Measurements from ENCODE around the gene TEDC1. TPM values are rescaled to one million over a fixed set of nuclear protein-coding genes. Genes with fewer than 3 reads are reported as not detected.
A peak's percentile ranks its signal among the peaks of the same experiment; 100 is the strongest.

The TEDC1 gene
- total RNA-seq, 4 donors from 2014 or later, result 0.97 to 4.2 (median 2.2) TPM

DNA sequence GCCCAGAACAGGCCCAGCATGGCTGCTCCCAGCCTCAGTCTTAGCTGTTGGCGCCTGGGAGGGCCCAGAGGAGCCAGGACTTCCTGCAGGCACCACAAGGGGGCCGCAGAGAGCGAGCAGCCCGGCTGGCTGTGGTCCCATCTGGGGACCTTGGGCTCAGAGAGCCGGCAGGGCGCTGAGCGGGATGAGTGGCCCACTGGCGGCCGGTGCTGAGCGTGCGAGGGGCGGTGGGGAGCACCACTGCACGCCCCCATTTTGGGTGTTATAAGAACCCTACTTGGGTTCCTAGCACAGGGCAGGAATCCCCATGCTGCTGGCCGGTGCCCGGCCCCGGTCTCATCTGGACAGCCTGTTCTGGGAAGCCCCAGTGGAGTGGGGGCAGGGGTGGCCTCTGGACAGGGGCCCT, 42.3 kb upstream of the TEDC1 start:
- Histone ChIP-seq H3K27me3 (no peaks in the 10 kb centered on the region), H3K27ac (no peak overlapping the region), H3K36me3 (peaks cover 0 to 15% of the 10 kb centered on the region in 2 donors), H3K4me3 (no peak overlapping the region), H3K4me1 (peaks cover 2 to 9% of the 10 kb centered on the region in 2 donors), H3K9me3 (no peaks in the 10 kb centered on the region)
- peak; percentile 89 to 90 for ATAC-seq
- in situ Hi-C loops (cut with MboI; ENCODE audit: low sequenced_read_pairs in 4 of 4), result no loop called here
- DNase-seq, result peak; percentile 41 to 58
- intact Hi-C loops (cut with DNase I; ENCODE audit: low total_unique reads), result loop anchor here (1.0 to 2.0 kb wide), 3 partner anchors 43 to 80 kb away; partner anchors contain the start of gene TEDC1
- no peak for TF ChIP-seq POLR2A (IDR thresholded peaks at IDR 0.05)
- TF ChIP-seq, protein P1, sequence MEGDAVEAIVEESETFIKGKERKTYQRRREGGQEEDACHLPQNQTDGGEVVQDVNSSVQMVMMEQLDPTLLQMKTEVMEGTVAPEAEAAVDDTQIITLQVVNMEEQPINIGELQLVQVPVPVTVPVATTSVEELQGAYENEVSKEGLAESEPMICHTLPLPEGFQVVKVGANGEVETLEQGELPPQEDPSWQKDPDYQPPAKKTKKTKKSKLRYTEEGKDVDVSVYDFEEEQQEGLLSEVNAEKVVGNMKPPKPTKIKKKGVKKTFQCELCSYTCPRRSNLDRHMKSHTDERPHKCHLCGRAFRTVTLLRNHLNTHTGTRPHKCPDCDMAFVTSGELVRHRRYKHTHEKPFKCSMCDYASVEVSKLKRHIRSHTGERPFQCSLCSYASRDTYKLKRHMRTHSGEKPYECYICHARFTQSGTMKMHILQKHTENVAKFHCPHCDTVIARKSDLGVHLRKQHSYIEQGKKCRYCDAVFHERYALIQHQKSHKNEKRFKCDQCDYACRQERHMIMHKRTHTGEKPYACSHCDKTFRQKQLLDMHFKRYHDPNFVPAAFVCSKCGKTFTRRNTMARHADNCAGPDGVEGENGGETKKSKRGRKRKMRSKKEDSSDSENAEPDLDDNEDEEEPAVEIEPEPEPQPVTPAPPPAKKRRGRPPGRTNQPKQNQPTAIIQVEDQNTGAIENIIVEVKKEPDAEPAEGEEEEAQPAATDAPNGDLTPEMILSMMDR (IDR thresholded peaks at IDR 0.05 in 4 of 5, conservative IDR thresholded peaks at IDR 0.05 in 1 of 5), result peak; percentile 69 to 94 (median 90)

DNA sequence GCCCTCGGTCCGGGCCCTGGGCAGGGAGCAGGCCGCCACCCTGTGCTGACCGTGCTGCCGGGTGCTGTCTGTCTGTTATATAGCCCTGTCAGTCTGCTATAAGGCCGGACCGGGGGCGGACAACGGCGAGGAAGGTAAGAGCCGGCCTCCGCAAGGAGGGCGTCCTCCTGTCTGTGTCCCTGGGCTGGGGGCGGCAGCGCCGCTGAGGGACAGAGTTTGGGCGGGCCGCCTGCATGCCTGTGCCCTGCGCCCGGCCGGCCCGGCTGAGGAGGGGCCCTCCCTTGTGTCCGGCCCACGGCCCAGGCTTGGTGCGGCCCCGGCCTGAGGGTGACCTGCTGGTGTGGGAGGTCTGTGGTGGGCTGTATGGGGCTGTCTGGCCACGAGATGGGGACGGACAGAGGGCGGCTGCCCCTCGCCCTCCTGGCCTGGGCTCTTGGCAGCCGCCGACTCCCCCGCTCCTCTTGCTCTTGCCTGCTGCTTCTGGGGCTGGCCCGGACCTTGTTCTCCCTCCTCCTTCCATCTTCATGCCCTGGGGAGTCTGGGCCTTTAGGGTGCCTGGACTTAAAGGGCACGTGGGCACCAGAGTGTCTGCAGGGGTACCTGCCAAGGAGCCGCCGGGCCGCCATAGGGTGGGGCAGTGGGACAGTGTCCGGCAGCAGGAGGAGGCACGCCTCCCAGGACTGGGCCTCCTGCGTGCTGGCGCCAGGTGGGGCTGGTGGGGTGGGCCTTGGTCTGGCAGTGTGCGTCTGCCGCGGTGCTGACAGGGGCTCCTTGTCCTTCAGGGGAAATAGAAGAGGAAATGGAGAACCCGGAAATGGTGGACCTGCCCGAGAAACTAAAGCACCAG, 41.5 kb upstream of the TEDC1 start:
- Histone ChIP-seq H3K4me1 (peaks cover 2 to 9% of the 10 kb centered on the region in 2 donors), H3K27me3 (no peaks in the 10 kb centered on the region), H3K27ac (no peak overlapping the region), H3K9me3 (no peaks in the 10 kb centered on the region), H3K4me3 (no peak overlapping the region), H3K36me3 (peaks cover 0 to 23% of the 10 kb centered on the region in 2 donors)
- in situ Hi-C loops (cut with MboI; ENCODE audit: low sequenced_read_pairs in 4 of 4) (no loop called here), intact Hi-C loops (cut with DNase I; ENCODE audit: low total_unique reads) (loop anchor here (2.0 kb wide), 1 partner anchor 79 kb away; no protein-coding TSS in a partner anchor)
- TF ChIP-seq POLR2A (IDR thresholded peaks at IDR 0.05), result no peak
- TF ChIP-seq, protein P1 (IDR thresholded peaks at IDR 0.05 in 4 of 5, conservative IDR thresholded peaks at IDR 0.05 in 1 of 5), result no peak
- no peak for DNase-seq
- ATAC-seq, result no peak

GRCh38 chr14:105450123-105450505, 40.9 kb upstream of the TEDC1 start:
- ATAC-seq, result no peak
- in situ Hi-C loops (cut with MboI; ENCODE audit: low sequenced_read_pairs in 4 of 4) (no loop called here), intact Hi-C loops (cut with DNase I; ENCODE audit: low total_unique reads) (no loop called here)
- H3K4me3 ChIP-seq, result no peak overlapping the region
- no peak for TF ChIP-seq POLR2A (IDR thresholded peaks at IDR 0.05)
- TF ChIP-seq, protein P1 (IDR thresholded peaks at IDR 0.05 in 4 of 5, conservative IDR thresholded peaks at IDR 0.05 in 1 of 5), result no peak
- peaks cover 0 to 29% of the 10 kb centered on the region in 2 donors for H3K36me3 ChIP-seq
- no peak for DNase-seq
- H3K27ac ChIP-seq, result no peak overlapping the region
- H3K27me3 ChIP-seq, result no peaks in the 10 kb centered on the region
- H3K9me3 ChIP-seq, result no peaks in the 10 kb centered on the region
- H3K4me1 ChIP-seq, result peaks cover 2 to 9% of the 10 kb centered on the region in 2 donors

DNA sequence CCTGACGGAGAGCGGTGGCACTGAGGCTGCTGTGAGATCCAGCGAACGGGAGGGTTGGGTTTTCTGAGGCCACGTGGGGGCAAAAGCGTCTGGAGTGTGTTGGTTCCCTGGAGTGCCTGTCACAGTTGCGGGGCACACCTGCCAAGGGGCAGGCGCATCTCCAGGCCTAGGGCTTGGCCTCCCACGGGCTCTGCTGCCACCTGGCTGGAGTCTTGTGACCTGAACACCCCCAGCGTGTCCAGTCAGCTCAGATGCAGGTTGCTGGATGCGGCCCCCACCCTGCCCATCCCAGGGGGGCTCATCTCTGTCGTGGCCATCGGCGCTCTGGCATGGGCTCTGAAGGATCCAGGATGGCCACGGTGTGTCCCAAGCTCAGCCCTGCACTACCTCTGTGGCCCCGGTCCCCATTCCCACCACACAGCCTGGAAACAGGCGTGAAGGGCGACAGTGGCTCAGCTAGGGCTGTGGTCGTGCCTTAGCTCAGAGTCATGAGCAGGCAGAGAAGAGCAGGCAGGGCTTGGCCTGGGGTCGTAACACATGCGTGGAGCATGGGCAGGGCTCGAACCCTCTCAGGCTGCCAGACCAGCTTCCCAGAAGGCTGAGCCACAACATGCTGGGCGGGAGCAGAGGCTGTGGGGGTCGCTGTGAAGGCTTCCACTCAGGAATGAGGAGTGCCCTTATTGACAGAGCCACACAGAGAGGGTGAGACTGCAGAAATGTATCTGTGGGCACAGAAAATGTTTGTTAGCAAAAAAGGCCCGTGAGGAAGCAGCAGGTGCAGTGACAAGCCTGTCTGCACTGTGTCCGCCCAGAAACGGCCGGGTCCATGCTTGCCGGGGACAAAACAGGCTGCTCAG, 40.0 kb upstream of the TEDC1 start:
- DNase-seq, result no peak
- Histone ChIP-seq H3K36me3 (peaks cover 0 to 36% of the 10 kb centered on the region in 2 donors), H3K4me1 (peaks cover 2 to 9% of the 10 kb centered on the region in 2 donors), H3K27me3 (no peaks in the 10 kb centered on the region), H3K9me3 (no peaks in the 10 kb centered on the region), H3K4me3 (no peak overlapping the region), H3K27ac (no peak overlapping the region)
- ATAC-seq, result no peak
- TF ChIP-seq, protein P1 (IDR thresholded peaks at IDR 0.05 in 4 of 5, conservative IDR thresholded peaks at IDR 0.05 in 1 of 5), result no peak
- TF ChIP-seq POLR2A (IDR thresholded peaks at IDR 0.05), result no peak
- in situ Hi-C loops (cut with MboI; ENCODE audit: low sequenced_read_pairs in 4 of 4), result no loop called here
- intact Hi-C loops (cut with DNase I; ENCODE audit: low total_unique reads), result no loop called here

Measured in gastrocnemius medialis (tissue), 4 donors.